HepG2 (cell line): ENCODE data around the gene CCNH. TPM values are rescaled to one million over a fixed set of nuclear protein-coding genes. Genes with fewer than 3 reads are reported as not detected.

Experiments
- ATAC-seq: fragments of 200-7000 bp; cut with Tn5 transposase; 3 replicates; pipeline ENCODE4 v1.9.1; 2020; ENCODE audit warnings: mild to moderate bottlenecking, moderate library complexity
- BruUV-seq: library from RNA; stranded (reverse); fragments of 400-500 nt; replicated peaks from 2 replicates; lab custom pipeline; 2021; lab: Mats Ljungman, UMichigan
- CTCF ChIA-PET: fragments of 300-600 bp; formaldehyde crosslinking; extraction: SDS; loops from one replicate; lab custom pipeline; 2021; ENCODE audit warnings: low total read pairs, inconsistent platforms, low intra/inter-chr PET ratio; lab: Yijun Ruan, JAX
- POLR2A ChIA-PET: fragments of 350-600 bp; sonication (Branson Sonifier 250); formaldehyde crosslinking; loops from one replicate; lab custom pipeline; 2020; ENCODE audit warnings: antibody characterized with exemption, inconsistent platforms; lab: Yijun Ruan, JAX
- DNase-seq: peaks from one replicate; pipeline ENCODE4 v3.0.0-alpha.2; 2015; ENCODE audit warnings: low spot score
- FAIRE-seq: peaks from 3 replicates; lab custom pipeline; 2011; peaks lifted over from hg19 to GRCh38; lab: Jason Lieb, UNC
- H2AFZ ChIP-seq: one replicate; pipeline ENCODE4 v1.6.1; 2011; ENCODE audit warnings: low read length, inconsistent platforms
- H3K27ac ChIP-seq: fragments of 300-600 bp; 3 replicates; pipeline ENCODE4 v1.8.0; 2011; ENCODE audit warnings: mixed run types, mild to moderate bottlenecking, mixed read lengths, low read length, inconsistent platforms; ENCODE audit not compliant: insufficient read depth; ENCODE audit errors: extremely low read length
- H3K27me3 ChIP-seq, 2 experiments: fragments of 200-600 bp in 1 of 2; 2 replicates in 1 of 2; 3 replicates in 1 of 2; pipeline versions ENCODE4 v1.6.0 to v1.8.0; 2011; ENCODE audit warnings: low read length in 2 of 2, mild to moderate bottlenecking in 2 of 2, moderate library complexity in 2 of 2, inconsistent platforms in 1 of 2; ENCODE audit not compliant: insufficient read depth in 2 of 2, control insufficient read depth in 1 of 2
- H3K36me3 ChIP-seq, 2 experiments: fragments of 200-600 bp in 1 of 2; replicated peaks in 1 of 2; 2 replicates in 1 of 2; 3 replicates in 1 of 2; pipeline versions ENCODE4 v1.5.1 to v1.8.0; 2011; ENCODE audit warnings: low read length in 2 of 2, inconsistent platforms in 1 of 2; ENCODE audit not compliant: insufficient read depth in 2 of 2, control insufficient read depth in 1 of 2
- H3K4me1 ChIP-seq: 2 replicates; pipeline ENCODE4 v1.5.1; 2012; ENCODE audit warnings: low read length, inconsistent platforms; ENCODE audit not compliant: insufficient read depth
- H3K4me2 ChIP-seq: 2 replicates; pipeline ENCODE4 v1.6.0; 2011; ENCODE audit warnings: low read depth, low read length, inconsistent platforms
- H3K4me3 ChIP-seq, 3 experiments: fragments of 200-600 bp in 1 of 3; sonication (generic), shearing (Covaris generic) in 1 of 3; replicated peaks in 1 of 3; 2 replicates each; pipeline ENCODE4 v1.5.1; 2011 to 2016; ENCODE audit warnings: low read length in 3 of 3, inconsistent platforms in 2 of 3, low read depth in 2 of 3, mild to moderate bottlenecking in 2 of 3, control low read depth in 1 of 3, mixed read lengths in 1 of 3; ENCODE audit not compliant: insufficient read depth in 1 of 3
- H3K79me2 ChIP-seq: one replicate; pipeline ENCODE4 v1.6.1; 2011; ENCODE audit warnings: low read length, inconsistent platforms; ENCODE audit not compliant: insufficient read depth
- H3K9ac ChIP-seq: 2 replicates; pipeline ENCODE4 v1.6.0; 2011; ENCODE audit warnings: mild to moderate bottlenecking, low read depth, low read length, inconsistent platforms; ENCODE audit not compliant: insufficient read depth
- H3K9me3 ChIP-seq: 2 replicates; pipeline ENCODE4 v1.5.1; 2012; ENCODE audit warnings: mild to moderate bottlenecking, low read length
- H4K20me1 ChIP-seq: 2 replicates; pipeline ENCODE4 v1.6.0; 2011; ENCODE audit warnings: inconsistent platforms, mild to moderate bottlenecking, low read length, moderate library complexity; ENCODE audit not compliant: insufficient read depth
- ARID3A ChIP-seq: IDR thresholded peaks from 2 replicates; pipeline ENCODE4 v1.6.1; 2012; ENCODE audit warnings: low read depth, low read length, improper control_type of control experiment
- FOXM1 ChIP-seq: sonication (generic); formaldehyde crosslinking; IDR thresholded peaks from 2 replicates; pipeline ENCODE4 v1.5.0; 2020; ENCODE audit warnings: missing genetic modification reagents
- STAG1 ChIP-seq: sonication (generic); formaldehyde crosslinking; IDR thresholded peaks from 2 replicates; pipeline ENCODE4 v1.4.0; 2020; ENCODE audit warnings: missing genetic modification reagents
- ZNF75D ChIP-seq: sonication (generic); formaldehyde crosslinking; IDR thresholded peaks from 2 replicates; pipeline ENCODE4 v1.8.1; 2023; ENCODE audit warnings: missing genetic modification reagents, mild to moderate bottlenecking, borderline replicate concordance
- WGBS: methylation state at CpG from one replicate; pipeline ENCODE4 v1.1.6; 2017; ENCODE audit warnings: low lambda C conversion rate; 5-methylcytosine and 5-hydroxymethylcytosine counted together
- in situ Hi-C: cut with HindIII; loops from 2 replicates; pipeline ENCODE4 v1.10.0; 2017; ENCODE audit warnings: low pct_unique_long_range_greater_than_20kb; ENCODE audit not compliant: extremely low pct_ligation_motif_present
- intact Hi-C: fragments of 100-400 bp; cut with micrococcal nuclease; formaldehyde crosslinking; loops from one replicate; pipeline ENCODE4 v1.10.0; 2022; ENCODE audit not compliant: unreplicated experiment
- polyA plus RNA-seq, 8 experiments: library from polyadenylated mRNA; depleted of rRNA in 3 of 8; stranded (reverse) in 7 of 8; unstranded in 1 of 8; fragments of >200 nt; fragmentation: Illumina TruSeq in 4 of 8; extraction: Trizol in 4 of 8; gene quantifications; 2 replicates each; pipeline versions ENCODE4 v1.2.1 to v1.2.3, GENCODE V29; 2011 to 2016; ENCODE audit warnings: low read depth in 4 of 8, missing spikeins in 1 of 8, mixed read lengths in 1 of 8; ENCODE audit not compliant: insufficient read depth in 1 of 8
- total RNA-seq, 5 experiments: library from RNA; depleted of rRNA; stranded (reverse); fragments of >200 nt; fragmentation: Illumina TruSeq; extraction: Trizol; gene quantifications; 2 replicates each; pipeline ENCODE4 v1.2.3, GENCODE V29; 2016; ENCODE audit warnings: low read depth in 1 of 5
- TF ChIP-seq, protein P1 (sequence below): sonication (generic); formaldehyde crosslinking; IDR thresholded peaks from 2 replicates; pipeline ENCODE4 v1.5.0; 2020; ENCODE audit warnings: mild to moderate bottlenecking, missing genetic modification reagents, moderate library complexity

CCNH gene
- total and polyA plus RNA-seq, 2 of the 13 experiments (the other 11 are each of a cell fraction or from before 2014, with no cell fraction given) = 42.5 to 94.3 TPM

- CTCF ChIA-PET = no interaction called here
- Histone ChIP-seq H3K27me3 (no peaks in the 10 kb centered on the region), H3K4me2 (no peak overlapping the region), H3K79me2 (peaks cover 1% of the 10 kb centered on the region), H3K9ac (no peak overlapping the region), H4K20me1 (peaks cover 10% of the 10 kb centered on the region; the same call in 1 of the 2 replicates), H2AFZ (no peak overlapping the region), H3K27ac (no peak overlapping the region), H3K4me3 (no peak overlapping the region), H3K9me3 (no peaks in the 10 kb centered on the region), H3K36me3 (peaks cover 11 to 62% of the 10 kb centered on the region in 2 experiments), H3K4me1 (peaks cover 4% of the 10 kb centered on the region; the same call in 1 of the 2 replicates)
- WGBS = 71% methylated on average over 4 of the region's 4 CpGs
- FAIRE-seq (no peak), ATAC-seq (peak; percentile 75), DNase-seq (peak; percentile 13)
- intact Hi-C loops (loop anchor here (1.0 kb wide), 1 partner anchor 330 kb away; no protein-coding TSS in a partner anchor), in situ Hi-C loops (loop anchor here (25.0 kb wide), 1 partner anchor 1287 kb away; no protein-coding TSS in a partner anchor)
- no TSS peak for BruUV-seq
- POLR2A ChIA-PET = interaction anchor here (1.0 kb wide), 1 partner anchor 132 kb away, joined by 5 read pairs; the partner anchor contains the start of gene RASA1
- TF ChIP-seq STAG1 (CRISPR knock-in tag) (peak; percentile 58), ZNF75D (CRISPR knock-in tag) (no peak), FOXM1 (CRISPR knock-in tag) (no peak), ARID3A (peak; percentile 82; the same call in 1 of the 2 replicates)
- TF ChIP-seq, protein P1, sequence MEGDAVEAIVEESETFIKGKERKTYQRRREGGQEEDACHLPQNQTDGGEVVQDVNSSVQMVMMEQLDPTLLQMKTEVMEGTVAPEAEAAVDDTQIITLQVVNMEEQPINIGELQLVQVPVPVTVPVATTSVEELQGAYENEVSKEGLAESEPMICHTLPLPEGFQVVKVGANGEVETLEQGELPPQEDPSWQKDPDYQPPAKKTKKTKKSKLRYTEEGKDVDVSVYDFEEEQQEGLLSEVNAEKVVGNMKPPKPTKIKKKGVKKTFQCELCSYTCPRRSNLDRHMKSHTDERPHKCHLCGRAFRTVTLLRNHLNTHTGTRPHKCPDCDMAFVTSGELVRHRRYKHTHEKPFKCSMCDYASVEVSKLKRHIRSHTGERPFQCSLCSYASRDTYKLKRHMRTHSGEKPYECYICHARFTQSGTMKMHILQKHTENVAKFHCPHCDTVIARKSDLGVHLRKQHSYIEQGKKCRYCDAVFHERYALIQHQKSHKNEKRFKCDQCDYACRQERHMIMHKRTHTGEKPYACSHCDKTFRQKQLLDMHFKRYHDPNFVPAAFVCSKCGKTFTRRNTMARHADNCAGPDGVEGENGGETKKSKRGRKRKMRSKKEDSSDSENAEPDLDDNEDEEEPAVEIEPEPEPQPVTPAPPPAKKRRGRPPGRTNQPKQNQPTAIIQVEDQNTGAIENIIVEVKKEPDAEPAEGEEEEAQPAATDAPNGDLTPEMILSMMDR (CRISPR knock-in tag) = peak; percentile 53
Observed at GRCh38 chr5:87400305-87400899, 12.3 kb downstream of the CCNH start.
